GM12892 (cell line): Measurements from ENCODE around the gene EPN1.

Experiments
- POLR2A ChIP-seq: IDR thresholded peaks from 2 replicates; pipeline ENCODE4 v1.6.1; 2011; ENCODE audit warnings: low read depth, low read length, control low read depth
- POLR2AphosphoS5 ChIP-seq: IDR thresholded peaks from 2 replicates; pipeline ENCODE4 v1.6.1; 2011; ENCODE audit warnings: low read depth, low read length, control low read depth

DNA sequence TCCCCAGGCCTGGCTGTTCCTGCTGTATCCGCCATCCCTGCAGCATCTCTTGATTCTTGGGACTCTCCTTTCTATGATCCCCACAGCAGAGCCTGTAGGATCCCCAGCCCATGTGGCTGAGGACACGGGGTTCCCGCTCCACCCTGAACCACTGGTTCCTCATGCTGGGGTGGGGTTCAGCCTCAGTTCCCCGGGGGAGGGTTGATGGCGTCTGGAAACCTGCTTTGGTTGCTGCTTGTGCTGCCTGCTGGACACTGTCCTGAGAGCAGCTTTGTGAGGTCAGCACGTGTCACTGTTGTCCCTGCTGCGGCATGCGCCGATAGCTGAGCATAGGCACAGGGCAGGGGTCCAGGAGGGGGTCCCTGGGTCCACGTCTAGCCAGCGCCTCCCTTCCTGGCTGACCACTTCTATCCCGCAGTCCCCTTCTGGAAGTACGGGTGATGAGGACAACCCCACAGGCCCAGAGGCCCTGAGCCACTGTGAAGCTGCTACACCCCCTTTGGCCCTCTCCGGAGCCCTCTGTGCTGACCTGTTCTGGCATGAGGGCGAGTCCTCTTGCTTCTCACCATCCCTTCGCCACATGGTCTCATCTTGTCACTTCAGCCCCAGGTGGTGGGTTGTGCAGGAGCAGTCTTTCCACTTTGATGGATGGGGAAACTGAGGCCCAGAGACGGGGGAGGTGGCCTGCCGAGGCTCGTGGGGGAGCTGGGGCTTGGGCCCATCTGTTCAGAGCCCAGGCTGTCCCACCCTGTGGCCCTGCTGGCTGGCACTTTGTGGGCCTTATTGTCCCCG is 5.5 kb downstream of the EPN1 start:
- TF ChIP-seq POLR2AphosphoS5 (no peak), POLR2A (no peak)
